Stimulated activated CD8-positive, alpha-beta memory T cell treated with anti-CD3 and anti-CD28 coated beads, Interleukin-7, amount 100 ng/mL, for 4 hours (primary cell): Measurements from ENCODE around the gene ZG16B.
A peak's percentile ranks its signal among the peaks of the same experiment; 100 is the strongest.

Experiments used
- DNase-seq, 2 donors: peaks; one replicate each; pipeline ENCODE4 v3.0.0-alpha.2; 2020; ENCODE audit warnings: low read depth in 2 of 2

The ZG16B gene

GRCh38 chr16:2825049-2825742 is 4.9 kb upstream of the ZG16B start:
- no peak for DNase-seq

DNA sequence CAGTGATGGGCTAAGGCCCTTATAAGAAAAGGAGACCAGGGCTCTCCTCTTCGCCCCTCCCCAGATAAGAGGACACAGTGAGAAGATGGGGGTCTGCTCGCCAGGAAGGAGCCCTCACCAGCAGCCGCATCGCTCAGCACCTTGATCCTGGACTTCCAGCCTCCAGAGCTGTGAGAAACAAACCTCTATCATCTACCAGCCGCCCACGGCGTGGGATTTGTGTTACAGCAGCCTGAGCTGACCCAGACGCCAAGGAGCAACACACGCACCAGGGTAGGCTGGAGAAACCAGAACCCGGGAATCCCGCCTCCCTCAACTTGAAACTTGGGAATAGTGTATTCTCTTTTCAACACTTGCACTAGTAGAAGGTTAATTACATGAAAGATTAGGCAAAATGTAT is 4.2 kb upstream of the ZG16B start:
- DNase-seq = no peak

DNA sequence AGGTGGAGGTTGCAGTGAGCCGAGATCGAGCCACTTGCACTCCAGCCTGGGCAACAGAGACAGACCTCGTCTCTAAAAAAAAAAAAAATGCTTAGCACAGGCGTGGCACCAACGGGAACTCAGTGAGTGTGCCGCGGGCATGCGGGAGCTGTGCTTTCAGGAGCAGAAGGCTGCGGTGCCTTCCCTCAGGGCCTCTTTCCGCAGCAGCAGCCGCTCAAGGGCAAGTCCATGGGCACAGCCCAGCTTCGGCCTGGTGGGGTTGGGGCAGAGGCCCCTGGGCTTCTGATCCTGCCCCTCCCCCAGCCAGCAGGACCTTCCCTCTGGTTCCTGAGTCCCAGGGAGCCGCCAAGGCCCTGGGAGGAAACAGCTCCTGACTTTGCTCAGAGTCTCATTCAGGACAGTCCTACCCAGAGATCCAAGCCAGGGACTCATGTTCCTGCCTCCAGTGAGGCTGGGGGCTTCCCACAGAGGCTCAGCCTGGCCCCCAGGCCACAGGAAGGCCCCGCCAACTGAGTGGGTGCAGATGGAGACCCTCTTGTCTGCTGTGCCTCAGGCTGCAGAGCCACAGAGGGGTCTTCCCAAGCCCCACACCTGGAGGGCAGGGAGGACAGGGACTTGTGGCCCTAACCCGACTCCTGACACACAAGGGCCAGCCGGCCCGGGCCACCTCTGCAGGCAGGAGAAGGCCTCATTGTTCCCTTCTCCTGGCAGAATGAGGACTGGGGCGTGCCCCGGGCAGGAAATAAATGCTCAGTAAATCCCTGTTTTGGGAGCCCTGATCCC is 3.3 kb upstream of the ZG16B start:
- DNase-seq = no peak

- no peak for DNase-seq
Measured at GRCh38 chr16:2827374-2827791, 2.7 kb upstream of the ZG16B start.

DNA sequence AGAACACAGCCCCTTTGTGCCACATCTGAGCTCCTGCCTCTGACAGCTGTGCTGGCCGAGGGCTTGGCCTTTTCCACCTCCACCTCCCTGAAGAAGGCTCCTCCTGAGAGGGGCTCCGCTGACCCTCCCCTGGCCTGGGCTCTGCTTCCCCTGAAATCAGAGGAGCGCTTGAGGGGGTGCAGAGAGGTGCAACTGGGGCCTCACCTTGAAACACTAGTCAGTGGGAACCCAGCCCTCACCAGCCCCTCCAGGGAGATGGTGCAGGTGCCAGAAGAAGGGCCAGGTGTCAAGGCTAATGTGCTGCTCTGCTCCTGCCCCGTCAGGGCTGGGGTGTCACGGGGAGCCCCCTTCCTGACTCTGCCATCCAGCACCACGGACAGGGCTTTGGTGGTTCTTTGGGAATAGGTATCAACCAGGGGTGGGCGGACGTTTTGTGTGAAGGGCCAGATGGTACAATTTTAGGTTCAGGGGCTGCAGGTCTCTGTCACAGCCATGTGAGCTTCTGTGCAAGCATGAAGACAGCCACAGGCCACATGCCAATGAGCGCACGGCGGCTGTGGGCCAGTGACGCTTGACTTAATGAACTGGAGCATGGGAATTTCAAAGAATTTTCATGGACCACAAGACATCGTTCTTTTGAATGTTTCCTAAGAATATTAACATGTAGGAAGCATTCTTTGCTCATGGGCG is 2.1 kb upstream of the ZG16B start:
- no peak for DNase-seq

GRCh38 chr16:2828521-2828840 is 1.6 kb upstream of the ZG16B start:
- no peak for DNase-seq

DNA sequence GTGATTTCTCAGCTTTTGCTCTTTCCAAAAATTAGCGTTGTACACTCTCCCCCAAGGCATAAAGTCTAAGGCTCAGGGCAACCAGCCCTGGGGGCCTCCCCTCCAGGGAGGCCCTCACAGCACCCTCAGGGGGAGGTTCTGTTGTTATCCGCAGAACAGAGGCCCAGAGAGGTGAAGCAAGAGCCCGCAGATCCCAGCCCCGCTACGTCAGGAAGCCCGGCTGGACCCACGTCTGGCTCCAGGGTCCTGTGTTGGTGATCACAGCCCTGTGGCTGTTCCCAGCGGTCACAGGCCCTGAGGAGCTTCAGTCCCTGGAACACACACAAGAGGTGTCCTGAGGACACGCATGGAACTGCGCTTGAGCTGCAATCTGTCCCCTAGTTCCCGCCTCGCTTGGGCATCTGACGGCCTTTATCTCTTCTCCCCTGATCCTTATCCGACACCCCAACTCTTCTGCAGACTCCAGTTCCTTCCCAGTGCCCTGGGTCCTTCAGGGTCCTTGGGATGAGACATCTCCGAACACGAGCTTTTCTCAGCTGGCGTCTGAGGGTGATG is 1.1 kb upstream of the ZG16B start:
- no peak for DNase-seq

DNA sequence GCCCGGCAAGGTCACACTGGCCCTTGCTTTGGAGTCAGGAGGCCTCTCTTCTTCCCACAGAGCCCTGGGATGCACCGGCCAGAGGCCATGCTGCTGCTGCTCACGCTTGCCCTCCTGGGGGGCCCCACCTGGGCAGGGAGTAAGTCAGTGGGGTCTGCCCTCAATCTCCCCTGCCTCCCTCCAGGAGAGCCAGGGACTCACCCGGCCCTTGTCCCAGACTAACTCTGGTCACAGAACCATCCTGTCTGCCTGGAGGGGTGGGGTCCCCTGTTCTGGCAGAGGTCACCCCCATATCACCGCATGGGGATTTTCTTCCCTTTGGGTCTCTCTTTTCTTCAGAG is 222 bp downstream of the ZG16B start:
- DNase-seq = no peak

DNA sequence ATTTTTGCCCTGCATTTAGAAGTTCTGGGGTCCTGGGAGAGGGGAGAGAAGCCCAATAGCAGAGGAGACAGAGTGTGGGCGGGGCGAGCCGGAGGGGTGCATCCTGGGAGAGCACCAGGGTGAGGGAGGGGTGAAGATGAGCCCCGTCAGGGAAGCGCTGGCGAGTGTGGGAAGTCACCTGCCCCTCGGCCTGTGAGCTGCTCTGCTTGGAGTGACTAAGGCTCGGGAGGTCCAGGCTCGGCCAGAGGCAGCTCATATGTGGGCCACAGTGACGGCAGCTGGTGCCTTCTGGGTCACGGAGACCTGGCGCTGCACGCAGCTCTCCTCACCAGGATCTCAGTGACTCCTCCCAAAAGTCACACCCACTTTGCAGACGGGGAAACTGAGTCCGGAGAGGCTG is 1.1 kb downstream of the ZG16B start:
- no peak for DNase-seq

GRCh38 chr16:2833776-2834175 is 3.7 kb downstream of the ZG16B start:
- no peak for DNase-seq

- DNase-seq = no peak
Measured at GRCh38 chr16:2834968-2835367, 4.9 kb downstream of the ZG16B start.

DNA sequence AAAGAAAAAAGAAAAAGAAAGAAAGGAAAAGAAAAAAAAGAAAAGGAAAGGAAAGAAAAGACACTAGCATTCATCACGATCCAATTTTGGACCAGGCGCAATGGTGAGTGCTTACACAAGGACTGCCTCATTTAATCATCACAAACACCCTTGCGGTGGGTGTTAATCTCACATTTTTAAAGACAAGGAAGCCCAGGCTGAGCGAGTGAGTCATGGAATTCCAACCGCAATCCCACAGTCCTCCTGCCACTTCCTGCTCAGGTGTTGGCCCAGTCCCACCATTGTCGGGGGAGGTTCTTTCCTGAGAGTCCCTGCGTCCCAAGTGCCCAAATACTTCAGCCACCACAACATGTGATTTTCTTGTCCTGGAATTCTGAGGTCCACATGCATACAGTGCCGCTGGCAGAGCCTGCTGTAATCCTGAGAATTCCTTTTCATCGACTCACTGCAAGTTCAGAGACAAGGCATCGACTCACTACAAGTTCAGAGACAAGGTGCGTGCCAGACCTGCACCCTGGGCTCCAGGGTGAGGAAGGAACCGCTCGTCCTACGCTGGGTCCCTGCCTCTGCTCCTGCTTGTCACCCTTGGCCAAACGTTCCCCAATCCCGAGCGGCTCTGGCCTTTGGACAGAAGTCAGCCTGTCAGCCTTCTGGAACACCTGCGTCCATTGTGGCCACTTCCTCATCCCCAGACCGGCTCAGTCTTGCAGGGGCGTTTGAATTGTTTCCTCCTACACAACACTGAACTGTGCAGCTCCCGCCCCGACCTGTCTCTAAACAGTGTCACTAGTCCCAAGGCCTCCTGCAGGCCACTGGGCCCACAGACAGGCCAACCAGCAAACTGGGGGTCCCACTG is 5.8 kb downstream of the ZG16B start:
- DNase-seq = no peak

- no peak for DNase-seq
Measured at GRCh38 chr16:2836646-2837508, 6.8 kb downstream of the ZG16B start.

- DNase-seq = peak in 1 of 2 donors; percentile 39
Measured at GRCh38 chr16:2838928-2839327, 8.8 kb downstream of the ZG16B start.

GRCh38 chr16:2839650-2840450 is 9.7 kb downstream of the ZG16B start:
- no peak for DNase-seq

DNA sequence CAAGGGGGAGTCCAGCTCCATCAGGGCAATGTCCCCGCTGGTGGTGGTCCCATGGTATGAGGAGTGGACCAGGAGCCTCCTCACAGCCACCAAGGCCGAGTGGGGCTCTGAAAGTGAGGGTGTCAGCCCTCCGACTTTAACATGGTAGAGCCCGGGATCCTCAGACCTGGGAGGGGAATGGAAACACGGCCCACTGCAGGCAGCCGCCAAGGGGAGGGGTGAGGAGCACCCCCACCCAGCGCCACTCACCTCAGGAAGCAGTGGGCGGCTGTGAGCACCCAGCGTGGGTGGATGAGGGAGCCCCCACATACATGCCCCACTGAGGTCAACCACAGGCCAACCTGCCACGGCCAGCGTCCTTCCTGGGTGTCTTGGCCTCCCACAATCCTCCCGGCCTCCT is 10.8 kb downstream of the ZG16B start:
- DNase-seq = no peak

DNA sequence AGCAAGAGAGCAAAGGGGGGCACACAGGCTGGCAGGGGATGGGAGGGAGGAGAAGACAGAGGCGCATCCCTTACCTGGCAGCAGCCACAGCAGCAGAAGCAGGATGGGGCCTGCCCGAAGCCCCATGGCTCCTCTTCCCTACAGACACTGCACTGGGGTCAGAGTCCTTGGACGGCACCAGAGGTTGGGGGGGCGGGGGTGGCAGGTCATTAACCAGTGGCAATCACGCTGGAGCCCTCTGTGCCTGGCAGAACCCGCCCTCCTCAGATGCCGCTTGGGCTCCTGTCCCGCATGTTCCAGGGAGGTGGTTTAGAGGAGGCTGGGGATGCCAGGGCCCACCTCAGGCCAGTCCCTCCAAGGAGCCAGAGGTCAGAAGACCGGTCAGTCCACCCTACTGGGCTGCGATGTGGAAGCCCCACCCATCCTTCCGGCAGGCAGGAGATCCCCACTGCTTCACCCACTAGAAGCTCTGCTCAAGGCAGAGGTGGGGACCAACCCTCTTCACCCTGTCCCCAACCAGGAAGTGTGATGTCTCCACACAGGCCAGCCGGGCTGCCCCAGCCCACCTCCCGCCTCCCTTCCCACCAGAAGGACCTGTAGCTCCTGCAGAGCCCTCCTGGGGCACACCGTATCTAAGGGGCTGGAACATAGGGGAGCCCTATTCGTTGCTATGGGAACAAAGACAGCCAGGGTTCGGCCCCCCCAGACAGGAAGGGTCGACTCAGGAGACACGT is 11.7 kb downstream of the ZG16B start:
- no peak for DNase-seq

- peak; percentile 43 to 57 for DNase-seq
Measured at GRCh38 chr16:2842340-2843000, 12.4 kb downstream of the ZG16B start.

- DNase-seq = no peak
Measured at GRCh38 chr16:2843526-2843925, 13.4 kb downstream of the ZG16B start.
